Endometrial microvascular endothelial cells (primary cell): Measurements from ENCODE around the gene MEP1A. TPM values are rescaled to one million over a fixed set of nuclear protein-coding genes. Genes with fewer than 3 reads are reported as not detected.
"Not testable (repeated sequence)": the region's sequence is repeated elsewhere in the genome, so short reads cannot be mapped to it uniquely, and the experiment has no call there.

ENCODE experiments used
- in situ Hi-C: cut with HindIII; loops from 2 replicates; pipeline ENCODE4 v1.10.0; 2017; ENCODE audit warnings: low sequenced_read_pairs, low pct_unique_long_range_greater_than_20kb; ENCODE audit errors: inconsistent ontology term
- total RNA-seq: library from RNA; depleted of rRNA; stranded (reverse); fragments of >200 nt; gene quantifications from one replicate; pipeline ENCODE4 v1.2.3, GENCODE V29; 2015; ENCODE audit errors: inconsistent ontology term

Gene MEP1A
- total RNA-seq, 1 donor from 2014 or later: not detected

DNA sequence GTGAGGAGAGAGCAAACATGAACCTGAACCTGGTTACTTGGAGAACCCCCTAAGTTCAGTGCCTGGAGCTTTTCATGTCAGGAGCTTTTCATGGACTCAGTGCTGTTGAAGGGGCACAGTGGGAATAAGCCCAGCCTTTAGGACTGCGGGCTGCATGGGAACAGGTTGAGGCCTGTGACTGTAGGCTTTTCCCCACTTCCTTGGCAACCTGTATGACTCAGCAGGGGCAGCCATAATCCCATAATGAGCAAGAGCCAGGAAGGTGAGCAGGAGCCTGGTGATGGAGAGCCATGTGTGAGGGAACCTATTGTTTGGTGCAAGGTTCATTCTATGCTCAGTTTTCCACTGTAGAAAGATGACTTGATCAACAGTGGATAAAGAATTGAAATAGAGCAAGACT, 23.4 kb downstream of the MEP1A start:
- in situ Hi-C loops: no loop called here

GRCh38 chr6:46819561-46819960, 26.4 kb downstream of the MEP1A start:
- in situ Hi-C loops: no loop called here

DNA sequence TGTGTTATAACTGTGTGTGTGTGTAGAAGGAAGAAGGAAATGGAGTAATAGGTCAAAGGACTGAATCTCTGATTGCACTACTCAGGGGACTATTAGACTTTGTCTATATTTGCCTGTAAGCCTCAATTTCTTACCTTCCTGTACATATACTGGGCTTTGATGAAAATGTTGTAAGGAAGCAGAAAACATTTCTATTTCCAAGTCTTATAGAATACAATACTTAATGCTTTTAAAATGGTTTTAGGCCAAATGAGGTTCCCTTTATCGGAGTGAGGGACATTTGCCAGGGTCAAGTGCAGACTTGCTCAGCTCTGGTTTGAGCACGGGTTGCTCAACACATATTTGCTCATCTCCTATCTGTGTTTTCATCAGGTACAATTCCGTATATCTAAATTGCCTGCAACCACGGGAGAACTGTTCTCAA, 28.3 kb downstream of the MEP1A start:
- in situ Hi-C loops: no loop called here

DNA sequence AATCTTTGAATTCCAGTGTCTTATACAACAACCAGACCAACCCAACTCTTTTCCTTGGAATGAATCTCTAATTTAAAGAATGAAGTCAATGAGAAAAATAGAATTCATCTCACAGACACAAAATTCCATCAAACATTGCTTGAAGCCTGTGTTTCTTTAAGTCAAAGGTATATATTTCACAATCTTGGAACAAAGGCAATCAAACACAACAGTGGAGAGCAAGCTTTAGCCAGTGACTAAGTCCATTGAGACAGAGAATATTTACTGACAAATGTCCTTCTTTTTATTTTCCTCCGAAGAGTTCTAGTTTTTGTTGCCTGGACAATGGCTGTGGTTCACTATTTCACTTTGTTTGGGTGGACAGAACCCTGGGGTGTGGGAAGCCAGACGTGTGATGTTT, 35.8 kb downstream of the MEP1A start:
- in situ Hi-C loops: no loop called here

GRCh38 chr6:46832816-46833215, 39.6 kb downstream of the MEP1A start:
- in situ Hi-C loops: no loop called here

DNA sequence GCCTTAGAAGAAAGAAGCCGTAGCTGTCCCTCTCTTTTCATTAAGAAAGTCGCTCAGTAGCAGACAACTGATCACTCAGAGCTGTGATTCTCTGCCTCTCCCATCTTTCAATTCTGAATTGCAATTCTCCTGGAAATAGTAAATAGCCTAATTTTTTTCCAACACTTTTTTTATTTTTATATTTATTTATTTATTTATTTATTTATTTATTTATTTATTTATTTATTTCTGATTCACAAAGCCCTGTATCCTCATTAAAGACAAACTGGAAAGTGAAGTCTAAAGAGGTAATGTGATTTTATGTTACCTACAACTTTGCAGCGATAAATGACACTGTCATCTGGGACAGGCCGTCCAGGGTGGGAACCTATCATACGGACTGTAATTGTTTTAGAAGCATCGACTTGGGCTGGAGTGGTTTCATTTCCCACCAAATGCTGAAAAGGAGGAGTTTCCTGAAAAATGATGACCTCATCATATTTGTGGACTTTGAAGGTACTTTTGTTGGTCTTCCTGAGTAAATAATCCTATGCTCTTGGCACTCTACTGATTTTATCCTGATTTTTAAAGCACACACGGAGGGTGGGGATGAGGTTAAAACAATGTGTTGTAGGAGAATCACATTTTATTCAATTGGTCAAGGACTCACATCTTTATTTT, 41.2 kb downstream of the MEP1A start:
- in situ Hi-C loops: not testable (repeated sequence)

- in situ Hi-C loops: not testable (repeated sequence)
Observed at GRCh38 chr6:46834991-46835390, 41.8 kb downstream of the MEP1A start.

DNA sequence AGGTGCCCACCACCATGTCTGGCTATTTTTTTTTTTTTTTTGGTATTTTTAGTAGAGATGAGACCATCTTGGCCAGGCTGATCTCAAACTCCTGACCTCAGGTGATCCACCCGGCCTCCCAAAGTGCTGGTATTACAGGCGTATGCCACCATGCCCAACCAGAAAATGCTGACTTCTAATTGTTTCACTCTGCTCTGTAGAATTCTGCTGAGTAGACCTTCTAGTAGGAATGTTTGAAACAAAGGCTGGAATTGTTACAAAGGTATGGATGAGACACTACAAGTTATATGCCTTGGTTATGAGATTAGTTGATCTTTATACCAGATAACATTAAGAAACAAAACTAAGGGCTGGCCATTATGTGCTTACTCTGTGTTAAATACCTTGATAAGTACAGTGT, 44.8 kb downstream of the MEP1A start:
- in situ Hi-C loops: no loop called here

GRCh38 chr6:46842252-46842846, 49.2 kb downstream of the MEP1A start:
- in situ Hi-C loops: not testable (repeated sequence)

DNA sequence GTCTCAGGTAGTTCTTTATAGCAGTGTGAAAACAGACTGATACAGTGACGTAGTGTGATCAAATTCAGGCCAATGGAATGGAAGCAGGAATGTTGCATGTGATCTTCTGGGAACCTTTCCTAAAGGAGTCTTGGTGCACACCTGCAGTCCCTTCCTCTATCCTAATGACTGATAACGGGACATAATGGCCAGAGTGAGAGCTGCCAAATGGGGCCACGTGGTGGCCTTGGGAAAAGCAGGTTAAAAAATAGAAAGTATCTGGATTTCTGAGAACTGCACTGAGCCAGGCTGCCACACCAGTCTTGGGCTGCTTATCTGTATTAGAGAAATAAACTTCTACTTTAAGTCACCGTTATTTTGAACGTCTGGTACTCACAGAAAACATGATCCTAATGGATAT, 51.9 kb downstream of the MEP1A start:
- in situ Hi-C loops: no loop called here

DNA sequence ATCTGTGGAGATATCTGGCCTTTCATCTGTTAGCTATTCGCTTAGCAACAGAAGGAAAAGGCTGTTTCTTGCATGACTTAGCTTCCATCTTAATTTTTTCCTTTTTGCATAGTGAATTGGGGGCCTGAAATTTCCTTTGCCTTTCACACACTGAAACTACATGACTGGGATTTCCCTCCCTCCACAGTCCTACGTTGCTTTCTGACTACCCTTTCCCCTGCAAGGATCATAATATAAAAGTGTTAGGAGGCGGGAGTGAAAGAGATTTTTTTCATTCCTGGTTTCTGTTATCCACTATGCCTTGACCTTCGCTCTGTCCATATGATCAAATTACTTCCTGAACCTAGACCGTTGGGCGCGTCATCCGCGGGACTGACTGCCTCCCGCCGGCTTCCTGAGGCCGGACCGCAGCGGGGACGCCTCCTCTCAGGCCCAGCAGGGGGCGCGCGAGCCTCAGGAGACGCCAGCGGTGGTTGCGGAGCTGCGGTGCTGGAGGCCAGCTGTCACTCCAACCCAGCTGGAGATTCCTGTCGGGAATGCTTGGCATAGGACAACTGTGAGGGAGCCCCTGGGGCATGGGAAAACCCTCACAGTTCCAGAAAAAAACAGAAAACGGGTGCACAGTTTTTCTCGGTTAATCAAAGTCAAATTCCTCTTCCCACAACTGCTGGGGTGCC, 55.6 kb downstream of the MEP1A start:
- in situ Hi-C loops: no loop called here

GRCh38 chr6:46849361-46849690, 56.1 kb downstream of the MEP1A start:
- in situ Hi-C loops: no loop called here

GRCh38 chr6:46850792-46851191, 57.6 kb downstream of the MEP1A start:
- in situ Hi-C loops: no loop called here

DNA sequence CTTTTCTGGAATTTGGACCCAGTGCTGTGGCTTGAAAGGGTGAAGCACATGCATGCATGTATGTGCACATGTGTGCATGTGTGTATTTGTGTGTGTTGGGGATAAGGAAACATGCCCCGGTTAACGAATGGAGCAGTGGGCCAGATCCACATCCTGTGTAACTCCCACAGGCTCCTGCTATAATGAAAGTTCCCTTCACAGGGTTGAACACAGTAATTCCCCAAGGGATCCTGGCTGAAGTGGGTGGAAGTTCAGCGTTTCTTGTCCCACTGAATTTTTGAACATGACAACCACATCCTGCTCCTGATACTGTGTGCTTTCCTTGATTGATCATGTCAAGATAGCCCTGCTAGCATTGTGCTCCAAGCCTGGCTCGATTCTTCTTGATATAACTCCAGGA, 58.4 kb downstream of the MEP1A start:
- in situ Hi-C loops: not testable (repeated sequence)

DNA sequence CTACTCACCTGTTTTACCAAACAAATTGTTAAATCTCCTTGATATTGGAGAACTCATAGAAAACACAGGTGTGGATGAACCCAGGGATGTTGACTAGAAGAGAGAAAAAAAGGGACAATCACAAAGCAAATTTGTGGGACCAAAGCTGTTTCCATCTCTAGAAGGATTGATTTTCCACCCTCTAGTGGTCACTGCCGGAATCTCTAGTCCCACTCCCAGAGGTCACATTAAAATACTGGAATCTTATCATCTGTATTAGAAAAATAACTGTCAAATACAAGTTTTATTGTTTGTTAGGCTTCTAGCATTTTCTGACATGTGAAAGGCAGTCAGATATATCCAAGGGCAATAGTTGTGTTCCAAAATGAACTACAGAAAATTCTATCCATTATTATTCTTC, 62.8 kb downstream of the MEP1A start:
- in situ Hi-C loops: not testable (repeated sequence)

DNA sequence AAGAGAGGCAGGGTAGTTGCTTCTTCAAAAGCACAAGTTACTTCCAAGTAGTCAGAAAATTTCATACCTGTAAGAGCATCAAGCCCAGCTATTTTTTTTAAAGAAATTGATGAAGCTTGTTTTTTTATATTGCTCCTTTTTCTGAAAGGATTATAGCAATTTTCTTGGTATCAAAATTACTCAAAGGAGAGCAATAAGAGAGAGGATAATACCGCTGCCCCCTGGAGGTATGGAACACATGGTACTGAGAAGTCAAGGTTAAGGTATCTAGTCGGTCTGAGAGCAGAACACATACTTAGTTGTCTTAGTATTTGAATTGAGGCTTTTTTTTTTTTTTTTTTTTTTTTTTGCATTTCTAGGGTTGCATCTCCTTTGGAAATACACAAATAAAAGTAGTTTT, 69.2 kb downstream of the MEP1A start:
- in situ Hi-C loops: no loop called here

DNA sequence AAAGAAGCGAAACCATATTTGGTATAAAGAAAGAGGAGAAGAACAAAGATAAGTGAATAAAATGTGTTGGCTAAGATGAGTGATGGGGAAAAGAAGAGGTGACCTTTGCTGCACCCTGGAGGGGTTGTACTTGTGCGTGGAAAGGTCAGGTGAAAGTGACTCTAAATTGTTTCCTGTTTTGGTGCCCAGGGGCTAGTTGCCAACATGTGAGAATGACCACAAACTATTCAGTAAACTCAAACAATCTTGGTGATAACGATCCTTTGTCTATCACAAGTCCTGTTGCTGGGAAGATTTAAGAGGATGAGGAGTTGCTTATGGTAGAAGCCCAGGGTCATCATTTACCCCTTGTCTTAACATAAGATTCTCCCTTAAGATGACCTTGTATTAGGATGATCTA, 70.6 kb downstream of the MEP1A start:
- in situ Hi-C loops: no loop called here

GRCh38 chr6:46865221-46865620, 72.0 kb downstream of the MEP1A start:
- in situ Hi-C loops: no loop called here

- in situ Hi-C loops: no loop called here
Observed at GRCh38 chr6:46867411-46867810, 74.2 kb downstream of the MEP1A start.

- in situ Hi-C loops: no loop called here
Observed at GRCh38 chr6:46876126-46876525, 82.9 kb downstream of the MEP1A start.
